T-cell (primary cell): ENCODE measurements around the gene CATSPER2. TPM values are rescaled to one million over a fixed set of nuclear protein-coding genes. Genes with fewer than 3 reads are reported as not detected.
"Not testable (repeated sequence)": the region's sequence is repeated elsewhere in the genome, so short reads cannot be mapped to it uniquely, and the experiment has no call there.

Source experiments
- ATAC-seq, 4 experiments: fragments of 200-7000 bp in 3 of 4; fragments of 150-1000 bp in 1 of 4; cut with Tn5 transposase; replicated peaks in 1 of 4; 1 replicate in 3 of 4; 2 replicates in 1 of 4; pipeline ENCODE4 v1.10.0; 2021; ENCODE audit warnings: moderate library complexity in 3 of 4, mild to moderate bottlenecking in 2 of 4, moderate number of reproducible peaks in 1 of 4
- CTCF ChIA-PET, 2 donors: fragments of 300-600 bp; sonication (Branson Sonifier 250); formaldehyde crosslinking; loops; one replicate each; lab custom pipeline; 2022; ENCODE audit warnings: antibody characterized with exemption in 2 of 2; lab: Charles Lee
- POLR2A ChIA-PET, 2 donors: fragments of 300-600 bp; sonication (Branson Sonifier 250); formaldehyde crosslinking; loops; one replicate each; lab custom pipeline; 2022; ENCODE audit warnings: antibody characterized with exemption in 2 of 2; lab: Charles Lee
- DNase-seq, 35 experiments: peaks; one replicate each; pipeline versions ENCODE4 v3.0.0 to v3.0.0-alpha.2; 2013 to 2023
- H3K27ac ChIP-seq: one replicate; pipeline ENCODE4 v1.5.1; 2013; ENCODE audit warnings: low read length
- H3K27me3 ChIP-seq, 2 experiments: replicated peaks in 1 of 2; 1 replicate in 1 of 2; 2 replicates in 1 of 2; pipeline versions ENCODE4 v1.6.1 to v1.7.0; 2013; ENCODE audit warnings: low read length in 1 of 2, mixed read lengths in 1 of 2; ENCODE audit not compliant: control insufficient read depth in 2 of 2, insufficient read depth in 2 of 2; ENCODE audit errors: extremely low read depth in 1 of 2
- H3K36me3 ChIP-seq, 2 donors: 1 replicate in 1 of 2; 2 replicates in 1 of 2; pipeline versions ENCODE4 v1.6.1 to v1.7.0; 2013; ENCODE audit warnings: low read length in 1 of 2; ENCODE audit not compliant: control insufficient read depth in 2 of 2, insufficient read depth in 1 of 2; ENCODE audit errors: extremely low read depth in 1 of 2
- H3K4me1 ChIP-seq, 2 experiments: 1 replicate in 1 of 2; 2 replicates in 1 of 2; pipeline versions ENCODE4 v1.6.1 to v1.7.0; 2013; ENCODE audit warnings: low read length in 2 of 2, mixed read lengths in 1 of 2; ENCODE audit not compliant: insufficient read depth in 2 of 2, control insufficient read depth in 1 of 2; ENCODE audit errors: extremely low read depth in 1 of 2
- H3K4me3 ChIP-seq, 2 donors: 1 replicate in 1 of 2; 2 replicates in 1 of 2; pipeline versions ENCODE4 v1.5.1 to v1.7.0; 2013; ENCODE audit warnings: mild to moderate bottlenecking in 2 of 2, low read length in 1 of 2, moderate library complexity in 1 of 2; ENCODE audit not compliant: control insufficient read depth in 1 of 2; ENCODE audit errors: extremely low read depth in 1 of 2
- H3K9me3 ChIP-seq: 2 replicates; pipeline ENCODE4 v1.7.0; 2013
- H3K27ac Mint-ChIP-seq, 2 donors: one replicate each; pipeline ENCODE4 v1.8.0; 2020 to 2021; ENCODE audit warnings: mild to moderate bottlenecking in 2 of 2, mixed read lengths in 2 of 2
- H3K27me3 Mint-ChIP-seq, 2 donors: one replicate each; pipeline ENCODE4 v1.8.0; 2021 to 2022; ENCODE audit warnings: mixed read lengths in 2 of 2
- H3K36me3 Mint-ChIP-seq: one replicate; pipeline ENCODE4 v1.8.0; 2021; ENCODE audit warnings: mixed read lengths
- H3K4me1 Mint-ChIP-seq, 3 donors: one replicate each; pipeline ENCODE4 v1.8.0; 2020 to 2022; ENCODE audit warnings: mixed read lengths in 3 of 3, mild to moderate bottlenecking in 1 of 3
- H3K4me3 Mint-ChIP-seq, 3 donors: one replicate each; pipeline ENCODE4 v1.8.0; 2020 to 2022; ENCODE audit warnings: mild to moderate bottlenecking in 3 of 3, mixed read lengths in 3 of 3, moderate library complexity in 3 of 3
- H3K9me3 Mint-ChIP-seq, 3 donors: one replicate each; pipeline ENCODE4 v1.8.0; 2020 to 2022; ENCODE audit warnings: mixed read lengths in 3 of 3
- WGBS: methylation state at CpG from one replicate; pipeline ENCODE4 v1.1.5; 2013; ENCODE audit warnings: missing lambda C conversion rate; ENCODE audit not compliant: insufficient coverage; 5-methylcytosine and 5-hydroxymethylcytosine counted together
- total RNA-seq, 35 experiments: library from RNA in 6 of 35; stranded (reverse) in 6 of 35; fragments of 120-200 nt in 1 of 35; gene quantifications; one replicate each; pipeline versions ENCODE4 v1.2.1 to v1.2.4 and lab custom pipeline; 2013 to 2026

The CATSPER2 gene
- total RNA-seq (10 to 100 TPM in 2 of 5 donors, 1 to 10 TPM in 3; 6.6 to 10.5 (median 8.3) TPM), total RNA-seq (lab: John Stamatoyannopoulos, UW) (1.7 to 9.4 (median 4.3) reads per million in 29 experiments)
- 7.4 TPM for total RNA-seq (2013)

DNA sequence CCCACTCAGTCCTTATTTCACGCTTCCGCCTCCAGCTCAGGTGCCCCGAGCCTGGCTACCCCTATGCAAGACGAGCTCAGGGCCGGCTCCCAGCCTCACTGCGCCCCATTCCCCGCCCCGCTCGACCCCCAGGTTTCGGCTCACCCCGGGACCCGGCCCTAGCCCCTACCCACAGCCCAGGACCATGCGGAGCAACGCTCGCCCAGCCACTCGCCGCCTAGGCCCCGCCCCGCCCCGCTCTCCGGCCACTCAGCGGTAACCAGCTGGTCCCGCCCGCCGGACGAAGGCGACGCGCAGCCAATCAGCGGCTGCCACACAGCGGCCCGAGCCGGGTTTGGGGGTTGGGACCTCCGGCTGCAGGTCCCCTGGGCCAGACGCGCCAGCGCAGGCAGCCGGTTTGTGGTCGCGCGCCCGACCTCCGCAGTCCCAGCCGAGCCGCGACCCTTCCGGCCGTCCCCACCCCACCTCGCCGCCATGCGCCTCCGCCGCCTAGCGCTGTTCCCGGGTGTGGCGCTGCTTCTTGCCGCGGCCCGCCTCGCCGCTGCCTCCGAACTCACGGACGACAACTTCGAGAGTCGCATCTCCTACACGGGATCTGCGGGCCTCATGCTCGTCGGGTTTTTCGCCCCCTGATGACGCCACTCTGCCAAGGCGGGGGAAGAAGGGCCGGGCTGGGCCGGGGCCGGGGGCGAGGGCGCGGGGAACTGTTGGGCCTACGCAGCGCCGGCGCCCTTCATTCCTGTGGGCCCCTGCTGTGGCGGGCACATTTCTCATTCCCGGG, at the start of gene CATSPER2:
CATSPER2 (minus strand) TSS at position 196 of the 781 bp plus-strand sequence. CDS start 783 bp downstream, outside the sequence.
- H3K4me3 ChIP-seq: no peak within 1 kb of the TSS
- Mint-ChIP-seq H3K27me3 (no peaks in the 10 kb centered on the region), H3K9me3 (no peaks in the 10 kb centered on the region), H3K36me3 (peaks cover 28% of the 10 kb centered on the region), H3K27ac (no peak within 1 kb of the TSS), H3K4me3 (no peak within 1 kb of the TSS), H3K4me1 (no peaks in the 10 kb centered on the region)
- DNase-seq (no peak), ATAC-seq (peak in 3 of 4 experiments; percentile 36 to 46 (median 45))
- no peaks in the 10 kb centered on the region for H3K4me1 ChIP-seq
- ChIA-PET CTCF (no interaction called here), POLR2A (interaction anchor here in 1 of 2 donors (0.6 kb wide), 1 partner anchor 11 kb away, joined by 6 read pairs; no protein-coding TSS in a partner anchor)
- H3K36me3 ChIP-seq: peaks cover 0 to 6% of the 10 kb centered on the region in 2 donors
- no peak within 1 kb of the TSS for H3K27ac ChIP-seq
- no peaks in the 10 kb centered on the region for H3K27me3 ChIP-seq
- 97% methylated on average over 52 of the region's 85 CpGs for WGBS
- no peaks in the 10 kb centered on the region for H3K9me3 ChIP-seq

DNA sequence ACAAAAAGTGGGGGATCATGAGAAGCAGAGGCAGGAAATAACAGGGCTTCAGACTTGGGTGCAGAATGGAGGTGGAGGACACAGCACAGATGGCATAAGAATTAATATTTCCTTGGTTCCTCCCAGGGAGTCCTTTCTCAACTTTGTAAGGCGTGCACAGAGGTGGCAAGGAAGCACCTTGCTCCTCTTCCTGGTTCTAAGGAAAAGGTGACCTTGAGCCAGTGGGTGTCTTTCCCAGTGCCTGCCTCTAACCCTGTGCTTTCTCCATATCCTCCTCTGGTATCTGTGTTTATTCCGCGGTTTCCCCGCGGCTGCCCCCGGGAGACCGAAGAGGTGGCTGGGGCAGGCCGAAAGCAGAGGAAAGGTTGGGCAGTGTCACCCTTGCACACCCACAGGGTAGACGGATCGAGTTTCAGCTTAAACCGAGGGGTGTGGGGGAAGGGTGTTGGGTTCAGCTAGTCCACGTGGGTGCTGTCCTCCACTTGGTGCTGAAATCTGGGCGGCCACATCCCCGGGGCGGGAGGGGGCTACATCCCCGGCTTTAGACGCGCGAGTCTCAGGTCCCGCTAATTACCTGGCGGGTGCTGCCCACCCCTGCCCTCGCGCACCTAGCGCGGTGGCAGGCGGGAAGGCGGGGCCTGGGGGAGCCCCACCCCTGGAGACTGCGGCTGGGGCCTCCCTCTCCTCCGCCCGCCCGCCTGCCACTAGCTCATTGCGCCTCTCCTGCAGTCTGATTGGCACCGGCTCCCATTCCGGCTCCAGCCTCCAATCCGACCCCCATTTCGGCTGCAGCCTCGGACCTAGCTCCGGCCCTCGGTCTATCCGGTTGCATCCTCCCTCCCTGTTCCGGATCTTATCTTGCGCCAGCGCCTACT, 44.7 kb upstream of the CATSPER2 start, which contains the start of gene CKMT1A:
CKMT1A (plus strand) TSS at position 712 of the 875 bp plus-strand sequence. CDS start 192 bp downstream, outside the sequence.
- H3K4me1 ChIP-seq, H3K36me3 ChIP-seq, CTCF ChIA-PET, H3K27ac ChIP-seq, H3K4me1 Mint-ChIP-seq, DNase-seq, H3K27ac Mint-ChIP-seq, H3K9me3 Mint-ChIP-seq, H3K9me3 ChIP-seq, H3K36me3 Mint-ChIP-seq, H3K4me3 ChIP-seq, H3K27me3 ChIP-seq, H3K4me3 Mint-ChIP-seq, POLR2A ChIA-PET: not testable (repeated sequence)
- peaks cover 10 to 12% of the 10 kb centered on the region in 2 donors for H3K27me3 Mint-ChIP-seq
- peak in 3 of 4 experiments; percentile 10 to 12 (median 11) for ATAC-seq
- no CpG with 5 or more reads among the region's 43 CpGs for WGBS

DNA sequence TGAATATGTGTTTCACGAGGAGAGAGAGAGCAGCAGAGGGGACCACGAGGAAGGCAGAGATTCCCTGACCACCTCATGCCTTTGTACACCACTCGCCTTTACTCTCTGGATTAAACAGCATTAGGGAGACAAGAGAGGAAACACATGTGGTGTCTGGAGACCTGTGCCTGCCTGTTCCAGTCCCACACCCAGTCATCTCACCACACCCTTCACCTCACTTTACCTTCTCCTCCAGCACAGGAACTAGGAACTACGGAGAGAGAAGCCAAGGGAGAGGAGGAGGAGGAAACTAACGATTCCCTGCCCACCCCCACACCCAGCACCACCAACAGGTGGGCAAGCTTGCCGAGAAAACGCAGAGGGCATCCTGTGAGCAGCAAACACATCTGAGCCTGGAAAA, 44.0 kb upstream of the CATSPER2 start:
- DNase-seq, H3K4me3 ChIP-seq, H3K9me3 Mint-ChIP-seq, H3K27ac ChIP-seq, H3K36me3 Mint-ChIP-seq, H3K4me1 ChIP-seq, H3K9me3 ChIP-seq, POLR2A ChIA-PET, H3K4me3 Mint-ChIP-seq, H3K4me1 Mint-ChIP-seq, H3K27ac Mint-ChIP-seq, H3K27me3 ChIP-seq, ATAC-seq, CTCF ChIA-PET, H3K36me3 ChIP-seq: not testable (repeated sequence)
- H3K27me3 Mint-ChIP-seq: peaks cover 10% of the 10 kb centered on the region in 2 donors
- no CpG with 5 or more reads among the region's 7 CpGs for WGBS

DNA sequence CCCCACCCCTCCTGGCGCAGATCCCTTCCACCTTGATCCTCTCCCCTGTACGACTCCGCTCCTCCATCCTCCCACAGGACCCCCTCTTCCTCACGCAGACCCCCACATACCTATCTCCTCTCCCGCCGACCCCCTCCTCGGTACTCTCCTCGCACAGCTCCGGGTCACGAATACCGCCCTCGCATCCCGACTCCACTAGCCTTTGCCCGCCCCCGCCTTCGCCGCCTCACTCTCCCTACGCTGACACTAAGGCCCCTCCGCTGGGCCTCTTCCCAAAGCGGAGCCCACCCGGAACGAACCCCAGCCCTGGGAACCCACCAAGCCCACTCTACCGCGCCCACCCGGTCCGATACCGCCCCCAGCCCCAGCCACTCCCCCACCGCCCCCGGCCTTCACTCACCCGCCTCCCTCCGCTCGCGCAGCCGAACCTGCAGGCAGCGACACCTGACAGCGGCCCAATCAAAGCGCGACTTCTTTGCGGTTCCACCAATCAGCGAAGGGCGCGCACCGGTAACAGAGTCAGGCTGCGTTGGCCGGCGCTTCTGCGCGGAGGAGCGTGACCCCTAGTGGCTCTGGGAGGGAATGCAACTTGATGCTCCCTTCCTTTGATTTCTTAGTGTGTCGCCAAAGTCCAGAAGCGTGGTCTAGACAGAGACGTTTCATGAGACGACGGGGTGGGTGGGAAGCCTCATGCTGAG, 41.1 kb upstream of the CATSPER2 start:
- H3K4me3 Mint-ChIP-seq, H3K36me3 ChIP-seq, H3K27me3 ChIP-seq, H3K27me3 Mint-ChIP-seq, DNase-seq, H3K27ac ChIP-seq, H3K4me3 ChIP-seq, H3K4me1 Mint-ChIP-seq, H3K9me3 ChIP-seq, H3K27ac Mint-ChIP-seq, POLR2A ChIA-PET, CTCF ChIA-PET, H3K4me1 ChIP-seq, H3K36me3 Mint-ChIP-seq, H3K9me3 Mint-ChIP-seq: not testable (repeated sequence)
- WGBS: no CpG with 5 or more reads among the region's 54 CpGs
- peak; percentile 99 for ATAC-seq

DNA sequence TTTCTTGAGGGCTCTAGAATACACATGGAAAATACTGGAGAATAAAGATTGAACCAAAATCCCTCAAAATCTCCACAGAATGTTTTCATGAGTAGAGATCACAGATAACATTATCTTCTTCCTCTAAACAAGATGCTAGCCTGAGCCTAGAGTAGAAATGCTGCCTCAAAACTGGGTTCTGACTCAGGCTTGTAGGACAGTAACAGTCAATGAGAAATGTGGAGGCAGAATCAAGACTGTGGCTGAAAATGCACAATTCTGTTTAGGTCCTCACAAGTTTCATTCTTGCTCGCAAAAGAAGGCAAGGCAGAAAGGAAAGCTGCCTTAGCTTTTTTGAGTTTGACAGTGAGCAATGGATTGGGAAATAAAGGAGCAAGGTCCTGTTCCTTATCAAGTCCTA, 25.5 kb upstream of the CATSPER2 start:
- H3K27me3 ChIP-seq, H3K4me3 ChIP-seq, H3K4me3 Mint-ChIP-seq, H3K27ac ChIP-seq, H3K9me3 Mint-ChIP-seq, H3K4me1 ChIP-seq, H3K4me1 Mint-ChIP-seq, CTCF ChIA-PET, ATAC-seq, DNase-seq, POLR2A ChIA-PET, H3K9me3 ChIP-seq, H3K27ac Mint-ChIP-seq, H3K36me3 ChIP-seq, H3K27me3 Mint-ChIP-seq, H3K36me3 Mint-ChIP-seq: not testable (repeated sequence)
- WGBS: no CpG with 5 or more reads among the region's 1 CpG

DNA sequence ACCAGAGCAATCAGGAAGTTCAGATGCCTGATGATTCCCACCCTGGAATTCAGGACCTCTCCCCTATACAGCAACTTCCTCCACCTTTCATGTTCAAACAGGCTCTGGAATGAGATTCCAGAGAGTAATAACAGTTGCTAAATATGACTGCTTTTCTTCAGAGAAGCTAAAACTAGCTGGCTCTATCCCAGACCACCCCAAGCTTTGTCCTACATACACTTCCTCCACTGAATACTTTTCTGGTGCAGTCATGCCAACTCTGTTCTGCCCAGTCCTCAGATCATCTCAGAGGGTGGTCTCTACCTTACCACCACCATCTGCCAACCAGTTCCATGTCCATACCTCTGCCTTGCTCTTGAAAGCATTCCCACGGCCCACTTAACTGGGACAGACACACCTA, 17.5 kb upstream of the CATSPER2 start:
- H3K4me1 ChIP-seq, H3K36me3 ChIP-seq, H3K4me3 ChIP-seq, ATAC-seq, CTCF ChIA-PET, H3K27ac Mint-ChIP-seq, H3K9me3 Mint-ChIP-seq, H3K4me1 Mint-ChIP-seq, POLR2A ChIA-PET, H3K4me3 Mint-ChIP-seq, H3K36me3 Mint-ChIP-seq, H3K27me3 ChIP-seq, DNase-seq, H3K27ac ChIP-seq, H3K9me3 ChIP-seq, H3K27me3 Mint-ChIP-seq: not testable (repeated sequence)
- WGBS: no CpG with 5 or more reads among the region's 1 CpG
